Epithelial cell of alveolus of lung (primary cell): ENCODE measurements around the gene ERVV-1. TPM values are rescaled to one million over a fixed set of nuclear protein-coding genes. Genes with fewer than 3 reads are reported as not detected.

Experiments
- total RNA-seq: library from RNA; depleted of rRNA; stranded (reverse); fragments of >200 nt; gene quantifications from 2 replicates; pipeline ENCODE4 v1.2.1, GENCODE V29; 2015

ERVV-1 gene
- not detected in 2 replicates for total RNA-seq

DNA sequence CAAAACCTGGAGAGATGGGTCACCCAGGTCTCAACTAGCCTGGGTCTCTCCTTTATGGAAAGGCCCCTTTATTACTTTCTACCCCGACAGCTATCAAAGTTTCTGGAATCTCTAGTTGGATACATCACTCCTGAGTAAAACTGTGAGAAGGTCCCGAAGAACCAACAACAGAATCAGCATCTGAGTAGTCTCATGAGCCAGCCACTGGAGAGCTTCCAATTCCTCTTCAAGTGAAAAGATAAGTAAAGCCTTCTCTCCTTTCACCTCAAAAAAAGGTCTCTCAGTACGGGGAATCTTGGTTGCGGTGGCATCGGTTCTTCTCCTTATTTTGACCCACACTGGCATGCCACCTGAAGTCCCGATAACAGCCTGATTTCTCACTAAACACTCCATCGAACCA lies at the start of gene ERVV-1:
ERVV-1 (plus strand) TSS at position 301 of the 400 bp plus-strand sequence. CDS start 170 bp downstream, outside the sequence.

Other genes starting within 250 kb of the ERVV-1 start
- gene ZNF600, start 227.1 kb upstream of the ERVV-1 start, total RNA-seq, result 1.0 and 3.1 TPM in 2 replicates
- gene ZNF28, start 192.3 kb upstream of the ERVV-1 start, total RNA-seq, result 6.5 and 7.0 TPM in 2 replicates
- 7.9 and 8.1 TPM in 2 replicates for gene ZNF468, start 156.3 kb upstream of the ERVV-1 start, total RNA-seq
- gene ZNF320, start 116.3 kb upstream of the ERVV-1 start, total RNA-seq, result 2.8 and 4.7 TPM in 2 replicates
- 2.2 and 2.7 TPM in 2 replicates for gene ZNF888, start 90.5 kb upstream of the ERVV-1 start, total RNA-seq
- gene ZNF816, start 51.0 kb upstream of the ERVV-1 start, total RNA-seq, result 6.3 and 6.5 TPM in 2 replicates
- gene ERVV-2, start 30.8 kb downstream of the ERVV-1 start, total RNA-seq, result not detected in 2 replicates
- 10.6 and 37.3 TPM in 2 replicates for gene ZNF160, start 89.5 kb downstream of the ERVV-1 start, total RNA-seq
- 3.7 and 8.7 TPM in 2 replicates for gene ZNF415, start 119.0 kb downstream of the ERVV-1 start, total RNA-seq
- 2.3 and 7.0 TPM in 2 replicates for gene ZNF347, start 145.1 kb downstream of the ERVV-1 start, total RNA-seq
- 0.65 and 3.8 TPM in 2 replicates for gene ZNF665, start 179.4 kb downstream of the ERVV-1 start, total RNA-seq
- 9.2 and 25.4 TPM in 2 replicates for gene ZNF677, start 241.0 kb downstream of the ERVV-1 start, total RNA-seq
- gene VN1R2, start 244.4 kb downstream of the ERVV-1 start, total RNA-seq, result not detected in 2 replicates